HG03521 (cell line): ENCODE results near the gene ERMN.
"Not testable (repeated sequence)": the region's sequence is repeated elsewhere in the genome, so short reads cannot be mapped to it uniquely, and the experiment has no call there.

Source experiments
- ATAC-seq: cut with Tn5 transposase; IDR thresholded peaks from one replicate; pipeline ENCODE4 v1.9.1; 2021; ENCODE audit warnings: mild to moderate bottlenecking, moderate library complexity; ENCODE audit not compliant: unreplicated experiment

The ERMN gene

DNA sequence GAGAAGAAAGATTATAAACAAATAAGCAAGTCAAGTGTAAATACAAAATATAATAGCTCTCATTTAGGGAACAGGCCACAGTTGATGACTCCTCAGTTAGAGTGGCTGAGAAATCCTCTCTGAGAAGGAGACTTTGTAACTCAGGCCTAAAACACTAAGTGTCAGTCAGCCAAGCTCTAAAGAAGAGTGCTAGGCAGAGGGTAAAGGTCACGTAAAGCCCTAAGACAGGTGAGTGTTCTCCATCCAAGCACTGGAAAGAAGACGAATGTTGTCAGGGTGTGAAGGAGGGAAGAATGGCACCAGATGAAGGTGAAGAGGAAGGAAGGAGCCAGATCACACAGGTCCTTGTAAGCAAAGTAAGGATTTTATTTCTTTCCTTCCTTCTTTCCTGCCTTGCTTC, 24.3 kb downstream of the ERMN start:
- no peak for ATAC-seq

GRCh38 chr2:157296958-157297357, 28.7 kb downstream of the ERMN start:
- no peak for ATAC-seq

GRCh38 chr2:157296490-157296889, 29.1 kb downstream of the ERMN start:
- no peak for ATAC-seq

- ATAC-seq = no peak
These were observed 32.8 kb downstream of the ERMN start for GRCh38 chr2:157292853-157293252.

DNA sequence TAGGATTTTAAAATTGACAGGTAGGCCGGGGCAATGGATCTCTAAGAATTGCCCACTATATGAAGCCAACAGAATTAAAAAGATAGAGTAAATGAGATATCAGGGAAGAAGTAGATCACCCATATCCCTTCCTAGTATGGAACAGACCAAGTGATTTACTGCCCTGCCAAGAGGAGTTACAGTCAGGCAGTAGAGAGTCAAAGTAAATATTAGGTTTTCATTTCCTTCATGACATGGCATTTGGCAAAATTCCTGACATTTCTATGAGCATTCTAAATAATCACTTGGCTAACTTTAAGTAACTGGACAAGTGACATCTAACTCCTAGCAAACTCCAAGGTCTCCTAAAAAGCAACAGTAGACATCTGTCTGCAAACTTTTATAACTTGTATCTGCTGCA, 34.6 kb downstream of the ERMN start:
- ATAC-seq = no peak

GRCh38 chr2:157290525-157290924, 35.1 kb downstream of the ERMN start:
- ATAC-seq = no peak

GRCh38 chr2:157287160-157287559, 38.5 kb downstream of the ERMN start:
- no peak for ATAC-seq

DNA sequence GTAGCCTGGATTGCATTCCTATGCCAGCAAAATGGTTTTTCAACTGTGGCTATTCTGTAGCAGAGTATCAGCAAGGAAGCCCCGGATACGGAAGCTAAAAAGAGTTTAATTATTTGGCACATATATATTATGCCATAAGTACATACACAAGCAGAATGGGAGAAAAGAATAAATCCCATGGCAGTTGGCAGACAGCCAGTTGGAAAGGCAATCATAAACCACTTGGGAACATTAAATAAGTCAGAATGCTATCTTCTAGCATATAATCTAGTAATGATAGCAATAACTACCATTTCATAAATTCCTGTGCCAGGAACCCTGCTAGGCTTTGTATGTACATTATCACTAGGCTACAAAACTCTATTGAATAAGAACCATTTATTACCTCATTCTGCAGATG, 42.2 kb downstream of the ERMN start:
- ATAC-seq = no peak

GRCh38 chr2:157281316-157281715, 44.3 kb downstream of the ERMN start:
- ATAC-seq = no peak

DNA sequence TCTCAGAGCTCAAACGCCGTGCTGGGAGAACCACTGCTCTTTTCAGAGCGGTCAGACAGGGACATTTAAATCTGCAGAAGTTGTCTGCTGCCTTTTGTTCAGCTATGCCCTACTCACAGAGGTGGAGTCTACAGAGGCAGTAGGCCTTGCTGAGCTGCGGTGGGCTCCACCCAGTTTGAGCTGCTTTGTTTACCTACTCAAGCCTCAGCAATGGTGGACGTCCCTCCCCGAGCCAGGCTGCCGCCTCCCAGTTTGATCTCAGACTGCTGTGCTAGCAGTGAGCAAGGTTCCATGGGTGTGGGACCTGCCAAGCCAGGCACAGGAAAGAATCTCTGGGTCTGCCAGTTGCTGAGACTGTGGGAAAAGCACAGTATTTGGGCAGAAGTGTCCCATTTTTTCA, 46.3 kb downstream of the ERMN start:
- not testable (repeated sequence) for ATAC-seq

DNA sequence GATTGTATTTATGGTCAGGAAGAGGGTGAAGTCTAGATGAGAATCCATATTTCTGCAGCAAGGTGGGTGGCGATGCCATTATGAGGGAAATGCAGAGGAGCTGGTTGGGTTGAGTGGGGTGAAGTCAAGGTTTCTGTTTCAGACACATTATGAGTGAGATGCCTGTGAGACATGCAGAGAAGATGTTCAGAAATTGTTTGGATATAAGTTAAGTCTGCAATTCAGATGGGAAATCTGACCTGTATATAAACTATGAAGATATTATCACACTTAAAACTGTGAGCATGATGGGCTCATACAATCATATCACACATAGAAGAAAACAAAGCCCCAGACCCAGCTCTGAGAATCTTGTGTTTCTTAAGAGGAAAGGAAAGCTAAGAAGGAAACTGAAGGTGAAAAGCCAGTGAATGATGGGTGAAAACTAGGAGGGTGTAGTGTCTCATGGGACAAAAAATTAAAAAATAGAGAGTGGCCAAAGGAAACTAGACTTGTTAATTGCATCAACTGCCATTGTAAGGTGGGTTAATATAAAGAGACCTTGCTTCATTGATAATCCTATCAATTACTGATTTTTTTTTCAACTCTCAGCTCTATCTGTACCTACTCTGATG, 53.9 kb downstream of the ERMN start:
- no peak for ATAC-seq

GRCh38 chr2:157269922-157270321, 55.7 kb downstream of the ERMN start:
- ATAC-seq = no peak

DNA sequence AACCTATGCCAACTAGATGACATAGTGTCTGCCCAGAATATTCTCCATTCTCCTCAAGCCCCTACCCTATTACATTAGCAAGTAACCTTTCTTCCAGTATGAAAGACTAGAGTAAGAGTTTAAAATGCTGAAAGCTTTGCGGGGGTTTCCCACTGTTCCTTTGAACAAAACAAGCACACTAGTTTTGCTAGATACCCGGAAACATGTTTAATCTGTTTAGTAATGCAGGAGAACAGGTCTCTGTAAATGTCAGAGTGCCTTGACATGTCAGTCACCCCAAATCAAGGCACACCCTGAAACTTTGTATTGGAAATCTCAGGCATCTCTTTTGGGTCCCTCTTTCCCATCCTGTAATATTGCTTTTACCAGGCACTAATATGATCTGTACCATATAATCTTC, 56.6 kb downstream of the ERMN start:
- ATAC-seq = no peak
